A549 treated with AZD9567 at 1 μM for 4 hours (cell line): ENCODE data around the gene ZPBP. TPM values are rescaled to one million over a fixed set of nuclear protein-coding genes. Genes with fewer than 3 reads are reported as not detected.

Experiments used
- total RNA-seq: library from RNA; stranded (reverse); fragments of 200-300 nt; extraction: Qiagen RNA extraction; gene quantifications from 5 replicates; pipeline ENCODE4 v1.2.3, GENCODE V29; 2022; ENCODE audit not compliant: insufficient read depth

ZPBP gene, protein sequence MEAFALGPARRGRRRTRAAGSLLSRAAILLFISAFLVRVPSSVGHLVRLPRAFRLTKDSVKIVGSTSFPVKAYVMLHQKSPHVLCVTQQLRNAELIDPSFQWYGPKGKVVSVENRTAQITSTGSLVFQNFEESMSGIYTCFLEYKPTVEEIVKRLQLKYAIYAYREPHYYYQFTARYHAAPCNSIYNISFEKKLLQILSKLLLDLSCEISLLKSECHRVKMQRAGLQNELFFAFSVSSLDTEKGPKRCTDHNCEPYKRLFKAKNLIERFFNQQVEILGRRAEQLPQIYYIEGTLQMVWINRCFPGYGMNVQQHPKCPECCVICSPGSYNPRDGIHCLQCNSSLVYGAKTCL
- total RNA-seq: not detected in 5 replicates

DNA sequence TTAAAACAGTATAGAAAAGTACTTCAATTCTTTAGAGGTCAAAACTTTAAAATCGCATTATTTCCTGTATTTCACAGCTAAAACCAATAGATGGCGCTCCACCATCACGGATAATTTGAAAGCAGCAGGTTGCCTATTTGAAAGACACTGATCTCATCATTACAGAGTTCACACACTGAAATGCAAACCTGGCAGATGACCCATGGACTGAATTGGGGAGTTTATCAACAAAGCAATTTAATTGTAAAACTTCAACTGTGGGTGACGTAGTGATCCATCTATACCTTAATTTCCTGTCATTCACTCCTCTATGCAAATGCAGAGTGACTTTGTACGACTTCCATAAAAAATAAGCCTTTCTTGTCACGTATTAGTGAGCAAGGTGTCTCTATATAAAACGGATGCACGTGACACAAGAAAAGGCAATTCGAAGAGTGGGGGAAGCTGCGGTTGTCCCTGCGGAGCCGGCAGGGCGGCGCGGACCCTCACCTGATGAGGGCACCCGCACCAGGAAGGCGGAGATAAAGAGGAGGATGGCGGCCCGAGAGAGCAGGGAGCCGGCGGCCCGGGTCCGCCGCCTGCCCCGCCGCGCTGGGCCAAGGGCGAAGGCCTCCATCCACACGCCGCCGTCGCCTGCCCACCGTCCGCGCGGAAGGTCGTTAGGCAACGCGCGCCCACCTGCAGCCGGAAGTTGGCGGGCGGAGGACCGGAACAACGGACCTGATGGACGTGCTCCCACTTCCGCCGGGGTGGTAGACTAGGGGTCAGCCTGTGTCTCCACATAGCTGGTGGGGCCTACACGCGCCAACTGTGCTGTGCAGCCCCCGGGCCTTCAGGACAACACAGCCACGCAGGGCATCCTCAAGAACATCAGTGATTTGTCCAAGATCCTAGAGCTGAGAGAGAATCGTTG lies at the start of gene ZPBP:
ZPBP (minus strand) TSS at position 668 of the 913 bp plus-strand sequence; CDS start at position 616, 52 bp downstream.

Other genes with a start within 250 kb of the ZPBP start
- gene IKZF1, start 211.5 kb upstream of the ZPBP start, total RNA-seq: 0.02 to 0.14 TPM (median 0.08 TPM) in 3 of 5 replicates, not detected in the others